ENCODE results near the gene CYFIP1.

The CYFIP1 gene

DNA sequence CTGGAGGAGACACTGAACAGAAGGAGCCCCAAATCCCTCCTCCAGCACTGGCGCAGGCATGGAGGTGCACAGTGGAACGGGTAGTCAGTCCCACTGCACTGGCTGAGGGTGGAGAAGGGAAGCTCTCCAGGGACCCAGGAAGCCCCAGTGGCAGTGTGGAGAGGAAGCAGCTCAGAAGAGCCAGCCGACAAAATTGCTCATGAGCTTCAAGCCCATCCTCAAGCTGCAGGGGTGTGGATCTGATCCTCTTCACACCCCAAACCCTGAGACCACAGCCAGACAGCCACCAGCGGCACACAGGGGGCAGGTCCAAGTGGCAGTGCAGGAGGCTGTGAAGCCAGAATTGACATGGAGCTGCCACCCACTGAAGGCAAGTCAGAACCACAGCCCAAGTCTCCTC lies 32.1 kb downstream of the CYFIP1 start:
- DNase-seq = peak; percentile 30

DNA sequence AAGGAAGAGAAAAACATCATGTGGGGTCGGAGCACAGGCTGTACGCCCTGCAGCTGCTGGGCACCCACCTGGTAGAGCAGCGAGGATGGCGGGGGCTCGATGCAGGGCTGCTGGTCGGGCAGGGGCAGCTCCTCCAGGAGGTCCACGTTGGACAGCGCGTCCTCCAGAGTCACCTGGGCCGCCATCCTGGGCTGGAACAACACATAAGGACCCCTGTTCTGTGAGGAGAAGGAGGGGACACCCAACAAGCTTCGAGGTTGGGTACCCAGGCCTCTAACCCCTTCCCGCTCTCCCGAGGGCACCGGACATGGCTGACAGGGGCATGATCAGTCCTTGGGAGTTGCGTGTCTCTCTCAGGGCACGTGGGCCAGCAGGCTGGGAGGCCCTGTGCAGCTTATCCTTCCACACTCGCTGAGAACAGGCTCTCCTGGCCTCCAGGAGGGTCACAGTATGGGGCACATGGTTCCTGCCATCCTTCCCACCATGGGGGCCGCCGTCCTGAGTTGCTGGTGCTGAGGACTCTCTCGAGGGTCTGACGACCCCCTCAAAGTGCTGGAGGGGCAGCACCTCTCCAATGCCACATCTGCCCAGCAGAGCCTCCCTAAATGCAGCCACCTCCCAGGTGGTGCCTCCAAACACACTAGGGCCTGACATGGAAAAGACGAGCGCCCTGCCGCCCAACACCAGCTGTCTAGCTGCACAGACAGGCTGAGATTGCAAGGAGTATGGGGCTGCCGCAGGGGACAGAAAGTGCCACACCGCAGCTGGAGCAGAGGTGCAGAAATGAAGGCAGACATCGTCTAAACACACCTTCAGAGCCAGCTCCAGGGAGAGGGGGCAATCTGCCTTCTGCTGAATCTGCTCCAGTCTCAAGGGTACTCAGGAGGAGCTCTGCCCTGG lies 32.8 kb downstream of the CYFIP1 start:
- DNase-seq = no peak

DNA sequence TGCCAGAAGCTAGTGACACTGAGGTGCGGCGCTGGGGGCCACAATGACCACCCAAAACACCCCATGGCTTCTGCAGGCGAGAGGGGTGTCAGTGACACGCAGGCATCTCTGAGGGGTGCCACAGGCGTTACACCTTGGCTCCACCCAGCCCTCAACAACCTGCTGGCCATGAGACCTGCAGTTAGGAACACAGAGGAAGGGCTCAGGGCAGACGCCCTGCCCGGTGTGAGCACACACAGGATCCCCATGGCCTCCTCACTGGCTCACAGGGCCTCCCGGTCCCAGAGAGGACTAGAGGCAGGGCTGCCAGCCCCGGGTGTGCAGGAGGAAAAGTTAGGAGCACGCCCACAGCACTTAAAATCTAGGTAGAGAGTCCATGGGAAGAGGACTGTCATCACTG lies 35.1 kb downstream of the CYFIP1 start:
- no peak for DNase-seq

DNA sequence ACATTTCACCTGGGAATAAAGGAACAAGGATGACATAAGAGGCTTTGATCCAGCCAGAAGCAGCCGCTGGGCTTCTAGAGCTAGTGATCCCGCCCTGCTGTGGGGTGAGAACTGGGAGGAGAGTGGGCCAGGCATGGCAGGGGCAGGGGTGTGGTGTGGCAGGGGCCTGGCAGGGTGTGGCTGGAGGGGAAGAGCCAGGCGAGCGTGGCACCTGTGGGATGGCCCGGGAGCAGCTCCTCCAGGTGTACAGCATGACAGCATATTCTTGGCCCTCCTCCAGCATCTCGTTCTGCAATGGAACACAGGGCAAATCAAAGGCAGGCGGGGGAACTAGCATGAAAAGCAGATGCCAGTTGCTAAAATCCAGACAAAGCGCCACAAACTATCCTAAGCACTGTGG lies 35.5 kb downstream of the CYFIP1 start:
- no peak for DNase-seq

DNA sequence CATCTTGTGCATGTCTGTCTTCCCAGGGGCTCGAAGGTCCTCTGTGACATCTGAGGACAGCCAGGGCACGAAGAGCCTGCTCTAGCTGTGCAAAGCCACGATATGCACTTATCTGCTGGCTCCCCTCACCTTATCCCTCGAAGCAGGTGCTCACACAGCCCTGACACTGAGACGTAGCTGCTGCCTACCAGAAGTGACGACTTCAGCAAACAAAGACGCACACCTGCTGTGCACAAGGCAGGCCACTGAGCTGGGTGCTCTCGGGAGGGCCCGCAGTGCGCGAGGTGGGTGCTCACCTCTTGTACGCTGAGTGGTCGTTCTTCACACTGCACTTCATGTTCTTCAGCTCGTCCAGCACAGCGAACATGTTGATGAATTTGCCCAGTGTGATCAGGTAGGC lies 37.3 kb downstream of the CYFIP1 start:
- no peak for DNase-seq

DNA sequence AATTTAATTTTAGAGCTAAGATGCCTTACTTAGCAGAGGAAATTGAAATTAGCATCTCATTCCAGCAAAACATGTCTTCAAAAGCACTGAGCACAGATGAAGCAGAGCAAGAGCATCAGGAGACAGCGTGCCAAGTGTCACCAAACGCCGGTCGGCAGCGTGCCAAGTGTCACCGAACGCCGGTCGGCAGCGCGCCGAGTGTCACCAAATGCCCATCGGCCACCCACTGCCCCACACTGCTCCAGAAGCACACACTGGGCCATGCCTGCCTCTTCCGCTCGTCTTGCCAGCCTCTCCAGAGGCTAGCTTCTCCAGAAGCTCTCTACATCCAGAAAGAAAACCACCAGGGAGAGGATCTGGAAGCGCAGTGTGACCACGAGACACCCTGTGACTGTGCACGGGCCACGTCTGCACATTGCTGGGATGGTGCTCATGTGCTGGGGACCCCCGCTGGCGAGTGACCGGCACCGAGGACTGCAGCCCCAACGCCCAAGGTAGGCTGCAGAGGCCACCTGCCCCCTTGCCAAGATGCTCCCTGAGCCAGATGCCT lies 37.8 kb downstream of the CYFIP1 start:
- no peak for DNase-seq

DNA sequence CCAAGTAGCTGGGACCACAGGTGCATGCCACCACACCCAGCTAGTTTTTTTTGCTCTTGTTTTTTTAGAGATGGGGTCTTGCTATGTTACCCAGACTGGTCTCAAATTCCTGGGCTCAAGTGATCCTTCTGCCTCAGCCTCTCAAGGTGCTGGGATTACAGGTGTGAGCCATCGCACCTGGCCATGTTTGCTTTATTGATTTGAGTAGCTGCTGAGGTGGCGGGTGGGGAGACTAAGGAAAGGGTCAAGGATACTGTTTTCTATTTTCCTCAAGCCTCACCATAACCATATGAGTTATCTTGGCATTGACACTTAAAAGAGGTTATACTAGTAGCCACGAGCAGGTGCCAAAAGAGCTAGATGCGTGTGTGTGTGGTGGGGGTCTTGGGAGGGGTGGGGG lies 39.0 kb downstream of the CYFIP1 start:
- no peak for DNase-seq

DNA sequence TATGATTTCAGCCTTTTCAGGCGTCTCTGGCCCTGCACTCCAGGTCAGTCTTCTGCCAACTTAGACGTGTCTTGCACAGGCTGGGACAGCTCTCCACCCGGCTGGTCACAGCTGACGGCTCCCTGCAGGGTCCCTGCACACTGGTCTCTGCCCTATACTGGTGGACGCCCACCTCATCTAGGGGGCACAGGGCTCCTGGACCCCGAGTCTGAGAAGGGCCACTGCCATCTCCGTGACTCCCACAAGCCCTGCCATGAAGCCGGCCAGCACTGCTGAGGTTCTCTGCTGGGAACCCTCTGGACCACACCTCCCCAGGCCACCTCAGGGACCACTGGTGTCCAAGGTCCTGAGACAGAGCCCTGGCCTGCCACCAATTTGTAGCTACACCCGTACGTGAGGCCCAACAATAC lies 40.5 kb downstream of the CYFIP1 start:
- no peak for DNase-seq

DNA sequence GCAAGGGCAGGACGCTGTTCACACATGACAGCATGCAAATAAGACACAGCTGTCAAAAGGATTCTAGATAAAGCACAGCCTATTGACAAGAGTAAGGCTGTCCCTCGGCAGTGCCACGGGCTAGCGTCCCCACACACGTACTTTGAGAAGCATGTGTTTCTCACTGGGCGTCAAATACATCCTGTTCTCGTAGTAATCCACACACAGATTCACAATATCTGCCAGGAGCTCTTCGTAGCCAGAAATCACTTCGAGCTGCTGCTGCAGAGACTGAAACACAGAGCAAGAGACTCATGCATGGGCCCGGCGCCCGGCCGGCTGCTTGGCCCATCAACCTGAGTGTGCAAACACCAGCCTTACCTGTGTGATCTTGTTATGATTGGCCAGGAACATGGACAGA lies 41.1 kb downstream of the CYFIP1 start:
- no peak for DNase-seq

DNA sequence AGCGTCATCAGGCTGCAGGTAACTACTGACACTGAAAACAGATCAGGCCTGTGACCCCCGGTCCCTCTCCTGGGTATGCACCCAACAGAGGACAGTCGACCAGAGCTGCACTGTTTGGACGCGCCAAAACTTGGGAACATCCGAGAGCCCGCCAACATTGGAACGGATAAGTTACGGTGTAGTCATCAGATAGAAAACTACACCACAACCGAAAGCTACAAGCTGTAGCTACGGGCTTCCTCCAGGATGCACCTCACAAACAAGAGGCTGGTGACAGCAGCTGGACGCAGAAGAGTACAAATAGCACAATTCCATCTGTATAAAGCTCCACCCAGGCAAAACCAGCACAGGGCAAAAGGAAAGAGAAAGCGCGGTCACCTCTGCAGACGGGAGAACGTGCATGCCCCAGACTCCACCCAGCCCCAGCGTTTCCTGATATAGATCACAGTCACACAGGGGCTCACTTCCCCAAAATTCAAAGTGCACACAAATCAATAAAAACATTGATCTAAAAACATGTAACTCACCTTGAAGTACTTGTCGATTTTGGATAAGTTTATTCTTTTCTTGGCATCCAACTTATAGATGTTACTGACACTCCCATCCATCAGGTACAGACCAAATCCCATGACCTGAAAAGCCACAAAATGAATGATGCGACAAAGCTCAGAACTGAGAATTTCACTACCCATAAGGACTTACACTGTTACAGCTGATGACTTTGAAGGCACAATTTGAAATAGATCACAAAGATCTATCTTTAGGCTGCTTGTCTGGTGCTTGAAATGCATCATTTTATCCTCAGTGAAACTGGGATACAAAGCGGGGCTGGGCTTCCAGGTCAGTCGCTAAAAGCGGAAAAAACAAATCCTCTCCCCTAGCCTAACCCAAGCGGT lies 43.3 kb downstream of the CYFIP1 start:
- DNase-seq = peak; percentile 35

DNA sequence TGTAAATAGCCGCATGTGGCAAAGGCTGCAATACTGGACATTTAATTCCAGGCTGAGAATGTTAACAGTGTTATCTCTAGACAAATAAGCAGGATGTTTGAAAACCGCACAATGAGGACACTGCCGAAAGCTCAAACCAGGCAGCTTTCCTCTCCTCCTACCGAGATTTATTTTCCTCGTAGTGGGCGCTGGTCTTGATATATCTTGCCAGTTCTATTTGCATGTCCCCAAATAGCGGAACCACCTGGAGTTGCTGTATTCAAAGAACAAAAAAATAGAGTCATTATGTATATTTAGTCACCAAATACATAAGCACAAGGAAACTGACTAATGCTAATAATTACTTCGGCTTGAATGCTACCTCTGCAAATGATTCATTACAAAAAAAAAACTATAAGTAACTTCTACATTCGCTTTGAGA lies 46.5 kb downstream of the CYFIP1 start:
- no peak for DNase-seq

DNA sequence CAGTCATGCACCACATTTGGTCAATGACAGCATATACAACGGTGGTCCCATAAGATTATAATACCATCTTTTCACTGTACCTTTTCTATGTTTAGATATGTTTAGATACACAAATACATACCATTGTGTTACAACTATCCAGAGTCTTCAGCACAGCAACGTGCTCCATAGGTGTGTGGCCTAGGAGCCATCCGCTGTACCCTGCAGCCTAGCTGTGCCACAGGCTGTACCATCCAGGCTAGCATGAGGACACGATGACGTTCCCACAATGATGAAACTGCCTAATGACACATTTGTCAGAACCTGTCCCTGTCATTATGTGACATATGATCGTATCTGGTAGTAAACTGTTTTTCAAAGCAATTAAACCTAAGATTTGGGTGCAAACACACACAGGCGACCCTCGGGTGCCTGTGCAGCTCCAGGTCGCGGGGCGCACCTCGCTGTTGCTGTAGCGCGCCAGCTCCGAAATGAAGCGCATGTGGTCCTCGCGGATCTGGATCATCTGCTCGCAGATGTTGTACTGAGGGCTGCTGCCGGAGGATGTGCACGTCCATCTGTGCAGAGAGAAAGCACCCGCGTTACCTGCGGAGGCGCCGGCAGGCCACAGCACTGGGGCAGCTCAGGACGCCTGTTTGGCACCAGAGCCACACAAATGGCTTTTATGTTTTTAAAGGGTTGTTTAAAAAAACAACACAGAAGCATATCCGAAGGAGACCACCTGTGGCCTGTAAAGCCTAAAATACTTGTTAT lies 48.2 kb downstream of the CYFIP1 start:
- DNase-seq = no peak

DNA sequence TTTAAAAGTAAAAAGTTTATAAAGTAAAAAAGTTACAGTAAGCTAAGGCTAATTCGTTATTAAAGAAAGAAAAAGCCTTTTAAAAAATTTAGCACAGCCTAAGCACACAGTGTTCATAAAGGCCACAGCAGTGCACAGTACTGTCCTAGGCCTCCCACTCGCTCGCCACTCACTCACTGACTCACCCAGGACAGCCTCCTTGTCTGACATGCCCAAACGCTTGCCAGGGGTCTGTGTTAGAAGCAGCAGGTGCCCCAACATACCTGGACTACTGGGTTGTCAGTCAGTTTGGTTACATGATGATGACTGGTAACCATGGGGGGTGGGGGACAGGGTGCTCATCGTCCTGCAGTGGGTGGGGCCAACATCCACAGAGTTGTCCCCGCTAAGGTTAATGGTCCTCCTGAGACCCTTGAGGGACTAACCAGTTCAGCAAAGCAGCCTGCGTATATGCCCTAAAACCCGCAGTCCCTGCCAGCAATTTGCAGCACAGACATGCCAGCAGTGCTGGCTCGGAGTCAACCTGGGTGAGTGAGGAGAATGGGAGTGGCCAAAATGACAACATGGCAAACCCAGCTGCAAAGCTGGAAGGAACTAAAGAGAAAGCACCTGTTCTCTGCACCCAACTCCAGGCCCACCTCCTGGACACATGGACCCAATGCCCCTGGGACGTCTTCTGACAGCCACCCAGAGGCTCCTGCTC lies 49.2 kb downstream of the CYFIP1 start:
- DNase-seq = no peak

DNA sequence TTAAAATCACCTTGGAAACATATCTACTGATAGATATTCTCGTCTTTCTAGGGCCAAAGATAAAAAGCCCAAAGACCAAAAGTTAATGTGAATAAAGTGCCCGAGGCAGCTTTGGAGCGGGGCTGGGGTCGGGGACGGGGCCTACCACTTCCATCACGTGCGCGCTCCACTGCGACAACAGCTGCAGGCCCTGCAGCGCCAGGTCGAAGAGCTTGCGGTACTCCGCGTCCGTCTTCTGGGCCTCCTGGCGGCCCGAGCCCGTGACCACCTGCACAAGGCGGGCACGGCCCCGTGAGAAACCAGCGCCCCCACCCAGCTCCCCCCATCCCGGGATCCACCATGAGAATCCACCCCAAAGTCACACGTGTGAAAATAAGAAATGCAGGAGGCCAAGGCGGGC lies 52.4 kb downstream of the CYFIP1 start:
- DNase-seq = no peak

DNA sequence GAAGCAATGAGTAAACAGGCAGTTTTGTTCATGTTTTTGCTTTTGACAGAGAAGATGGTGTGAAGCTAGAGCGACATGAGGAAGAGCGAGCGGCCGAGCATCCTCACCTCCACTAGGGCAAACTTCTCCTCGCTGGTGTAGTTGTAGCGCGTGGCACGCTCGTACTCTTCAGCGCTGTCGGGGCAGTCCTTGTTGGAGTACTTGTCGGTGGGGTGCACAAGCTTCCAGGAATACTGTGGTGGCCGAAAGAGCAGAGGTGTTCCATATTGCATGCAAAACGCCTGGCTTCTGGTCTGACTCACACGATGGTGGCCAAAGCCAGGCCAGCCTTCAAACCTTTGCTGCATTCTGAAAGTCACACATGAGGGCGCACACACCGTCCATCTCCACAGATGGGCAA lies 54.3 kb downstream of the CYFIP1 start:
- DNase-seq = no peak

DNA sequence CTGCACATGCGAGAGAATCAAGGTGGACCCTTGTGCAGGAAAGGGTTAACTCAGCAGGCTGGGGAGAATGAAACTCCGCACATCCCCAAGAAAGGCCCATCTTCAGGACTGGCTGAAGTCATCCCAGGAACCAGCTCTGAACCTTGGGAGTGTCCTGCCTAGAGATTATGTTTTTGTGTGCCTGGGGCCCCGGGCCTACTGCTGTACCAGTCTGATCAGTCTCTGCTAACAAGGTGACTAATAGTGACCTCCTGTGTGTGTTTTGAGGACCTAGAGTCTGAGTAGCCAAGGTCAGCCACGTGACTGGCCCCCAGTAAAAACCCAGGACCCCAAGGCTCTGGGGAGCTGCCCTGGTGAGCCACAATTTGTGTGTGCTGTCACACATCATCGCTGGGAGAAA lies 58.2 kb downstream of the CYFIP1 start:
- DNase-seq = no peak

DNA sequence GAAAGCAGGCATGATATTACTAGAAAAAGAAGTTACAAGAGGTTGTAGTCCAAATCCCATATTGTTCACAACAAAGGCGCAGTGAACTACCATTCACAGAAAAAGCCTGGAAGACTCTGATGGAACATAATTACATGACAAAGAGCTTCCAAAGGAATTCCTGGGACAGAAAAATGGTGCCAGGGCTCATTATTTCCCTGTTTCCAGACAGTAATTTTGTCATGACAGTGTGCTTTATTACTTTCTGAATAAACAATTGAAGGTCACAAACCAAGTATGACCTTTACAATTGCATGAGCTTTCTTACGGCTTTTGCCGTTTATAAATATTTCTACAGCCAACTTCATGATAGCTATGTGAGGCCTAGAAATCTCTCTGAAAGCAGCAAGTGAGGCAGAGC lies 61.0 kb downstream of the CYFIP1 start:
- no peak for DNase-seq

DNA sequence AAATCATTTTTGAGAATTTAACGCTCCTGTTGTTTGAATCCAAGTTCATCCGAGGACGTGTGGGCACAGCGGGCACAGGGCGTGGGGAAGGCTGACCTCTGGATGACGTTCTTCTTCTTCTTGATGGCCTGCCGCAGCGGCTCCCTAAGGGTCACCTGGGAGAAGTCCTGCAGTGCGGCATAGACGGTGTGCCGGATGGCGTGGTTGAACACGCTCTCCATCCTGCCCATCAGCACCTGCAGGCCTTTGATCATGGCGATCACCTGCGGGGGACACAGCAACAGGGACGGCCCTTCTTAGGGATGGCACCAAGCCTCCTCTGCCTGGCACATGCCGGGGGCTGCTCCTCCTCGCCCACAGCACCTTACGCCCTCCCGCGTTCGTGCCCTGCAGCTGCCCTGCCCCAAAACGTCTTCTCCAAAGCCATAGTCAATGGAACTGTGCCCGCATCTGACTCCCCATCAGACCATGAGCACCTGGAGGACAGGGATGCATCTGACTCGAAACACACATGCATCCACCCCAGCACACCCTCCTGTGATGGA lies 61.5 kb downstream of the CYFIP1 start:
- DNase-seq = no peak

DNA sequence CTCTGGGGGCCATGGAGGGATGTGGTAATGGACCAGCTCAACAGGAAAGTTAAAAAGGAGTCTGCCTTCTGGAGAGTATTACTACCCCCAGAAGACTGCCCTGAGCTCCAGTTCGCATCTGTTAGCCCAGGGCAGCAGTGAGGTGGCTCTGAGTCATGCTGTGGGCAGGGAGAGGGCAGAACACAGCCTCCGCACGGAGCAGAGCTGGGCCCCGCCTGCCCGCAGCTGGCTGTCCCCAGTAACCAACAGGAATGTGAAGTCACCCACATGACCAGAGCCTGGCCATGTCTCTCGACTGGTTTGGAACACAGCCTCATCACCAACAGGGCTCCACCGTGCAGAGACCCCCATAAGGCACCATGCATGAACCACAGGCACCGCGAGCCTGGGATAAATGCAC lies 62.1 kb downstream of the CYFIP1 start:
- no peak for DNase-seq

DNA sequence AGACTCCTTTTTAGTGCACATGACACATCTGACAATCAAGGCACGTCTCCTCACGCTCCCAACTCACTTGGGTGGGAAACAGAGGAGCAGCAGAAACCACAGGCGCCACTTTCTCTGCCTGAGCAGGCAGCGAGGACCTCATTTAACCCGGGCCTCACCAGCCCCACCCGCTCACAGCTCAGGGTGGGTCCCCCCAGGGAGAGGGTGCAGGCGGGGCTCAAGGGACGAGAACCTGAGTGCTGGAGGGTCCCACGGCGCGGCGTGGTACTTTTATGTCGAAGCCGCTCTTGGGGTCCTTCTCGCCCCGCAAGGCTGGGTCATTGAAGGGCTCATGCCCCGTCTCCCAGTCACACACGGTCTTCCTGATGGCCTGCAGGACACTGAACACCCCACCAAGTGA lies 62.6 kb downstream of the CYFIP1 start:
- DNase-seq = no peak

DNA sequence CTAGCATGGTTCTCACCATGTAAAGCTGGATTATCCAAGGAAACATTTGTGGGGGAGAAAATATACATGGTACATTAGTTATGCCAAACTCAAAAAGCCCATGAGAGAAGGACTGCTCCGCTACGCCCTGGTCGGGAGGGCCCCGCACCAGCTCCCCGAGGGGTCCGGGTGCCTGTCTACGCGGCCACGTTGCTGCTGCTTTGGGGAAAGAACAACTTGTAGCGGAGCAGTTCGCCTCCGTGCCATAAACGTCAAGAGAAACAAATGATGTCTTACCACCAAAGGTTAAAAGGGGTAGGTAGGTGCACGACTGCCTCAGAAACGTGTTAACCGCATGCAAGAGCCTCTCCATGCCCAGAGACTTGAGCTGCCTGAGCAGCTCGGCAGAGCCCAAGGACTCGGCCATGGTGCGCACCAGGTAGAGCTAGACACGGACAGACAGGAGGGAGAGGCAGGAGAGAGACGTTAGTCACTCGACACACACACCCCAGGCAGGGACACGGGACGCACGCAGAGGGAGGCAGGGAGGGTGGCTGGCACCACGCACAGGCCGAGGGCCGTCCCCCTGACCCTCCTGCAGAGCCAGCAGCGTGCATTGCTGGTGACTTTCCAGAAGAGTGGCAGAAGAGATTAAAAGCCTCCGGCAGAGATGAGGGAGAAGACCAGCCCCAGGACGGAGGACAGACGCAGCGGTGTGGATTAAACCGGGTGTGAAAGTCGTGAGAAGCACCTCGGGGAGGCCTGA lies 63.4 kb downstream of the CYFIP1 start:
- no peak for DNase-seq

All from hematopoietic multipotent progenitor cell treated with erythropoietin and hydrocortisone succinate and interleukin-3 and kit ligand, for 4 days (in vitro differentiated cells).